Measurements from ENCODE around the gene MYT1. TPM values are rescaled to one million over a fixed set of nuclear protein-coding genes. Genes with fewer than 3 reads are reported as not detected.

Gene MYT1
- total RNA-seq, 2 donors from 2014 or later, result 0.16 TPM; not detected in 1

- Mint-ChIP-seq H3K9me3 (peaks cover 9 to 13% of the 10 kb centered on the region in 2 donors), H3K36me3 (peaks cover 12 to 14% of the 10 kb centered on the region in 2 donors), H3K27ac (no peak overlapping the region)
- DNase-seq (ENCODE audit: low spot score in 2 of 2) (peak in 1 of 2 donors; percentile 30), ATAC-seq (no peak)
Measured at GRCh38 chr20:64149141-64149540, 15.1 kb upstream of the MYT1 start.

- ATAC-seq, result no peak
- peaks cover 4 to 5% of the 10 kb centered on the region in 2 donors for H3K36me3 Mint-ChIP-seq
- no peak for DNase-seq (ENCODE audit: low spot score in 2 of 2)
- H3K27ac Mint-ChIP-seq, result no peak overlapping the region
- peaks cover 2 to 5% of the 10 kb centered on the region in 2 donors for H3K9me3 Mint-ChIP-seq
Measured at GRCh38 chr20:64149809-64150560, 14.3 kb upstream of the MYT1 start.

GRCh38 chr20:64150756-64151632, 13.3 kb upstream of the MYT1 start:
- peak in 1 of 2 donors; percentile 40 for DNase-seq (ENCODE audit: low spot score in 2 of 2)
- no peak for ATAC-seq
- Mint-ChIP-seq H3K36me3 (no peaks in the 10 kb centered on the region), H3K27ac (peak overlapping the region in 1 of 2 donors; percentile 24), H3K9me3 (no peaks in the 10 kb centered on the region)

DNA sequence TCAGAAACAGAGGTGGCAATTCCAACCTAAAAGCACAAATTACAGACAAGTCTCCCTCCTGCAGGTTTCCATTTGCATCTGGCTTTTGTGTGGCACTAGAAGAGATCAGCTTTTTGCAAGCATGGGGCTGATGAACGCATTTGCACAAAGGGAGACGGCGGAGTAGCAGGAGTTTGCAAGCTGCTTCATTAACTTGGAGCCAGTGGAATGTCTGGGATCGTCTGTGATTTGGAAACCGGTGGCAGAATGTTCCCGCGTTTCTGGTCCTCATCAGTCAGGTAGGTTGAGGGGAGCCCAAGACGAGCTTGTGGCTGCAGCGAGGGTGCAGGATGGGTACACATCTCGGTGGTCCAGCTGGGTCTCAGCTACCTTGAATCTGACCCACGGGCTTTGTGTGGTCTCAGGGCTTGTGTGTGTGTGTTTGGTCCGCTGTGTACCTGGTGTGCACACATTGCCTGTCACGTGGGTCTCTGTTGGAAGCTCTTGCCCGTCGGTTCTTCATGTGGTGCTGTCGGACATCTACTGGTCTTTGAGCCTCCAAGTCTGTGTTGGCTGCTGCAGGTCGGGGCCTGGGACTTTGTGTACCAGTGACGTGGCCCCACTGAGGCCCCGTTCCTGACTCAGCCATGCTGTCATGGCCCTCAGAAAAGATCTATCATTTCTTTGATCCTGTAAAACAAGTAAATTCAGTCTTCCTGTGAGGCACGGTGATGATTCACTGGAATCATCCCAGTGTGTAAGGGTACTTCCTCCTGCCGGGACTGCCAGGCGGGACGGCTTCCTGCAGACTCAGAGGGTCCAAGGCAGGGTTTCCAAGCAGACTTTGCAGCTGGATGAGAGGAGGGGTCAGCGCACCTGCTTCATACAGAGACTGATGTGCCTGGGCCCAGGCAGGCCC, 12.4 kb upstream of the MYT1 start:
- no peak overlapping the region for H3K27ac Mint-ChIP-seq
- H3K36me3 Mint-ChIP-seq, result no peaks in the 10 kb centered on the region
- no peak for DNase-seq (ENCODE audit: low spot score in 2 of 2)
- no peak for ATAC-seq
- no peaks in the 10 kb centered on the region for H3K9me3 Mint-ChIP-seq

GRCh38 chr20:64152906-64153305, 11.3 kb upstream of the MYT1 start:
- no peak for DNase-seq (ENCODE audit: low spot score in 2 of 2)
- no peak for ATAC-seq
- no peaks in the 10 kb centered on the region for H3K9me3 Mint-ChIP-seq
- no peaks in the 10 kb centered on the region for H3K36me3 Mint-ChIP-seq
- no peak overlapping the region for H3K27ac Mint-ChIP-seq

GRCh38 chr20:64153410-64153809, 10.8 kb upstream of the MYT1 start:
- H3K36me3 Mint-ChIP-seq, result no peaks in the 10 kb centered on the region
- ATAC-seq (no peak), DNase-seq (ENCODE audit: low spot score in 2 of 2) (no peak)
- H3K9me3 Mint-ChIP-seq, result no peaks in the 10 kb centered on the region
- H3K27ac Mint-ChIP-seq, result no peak overlapping the region

DNA sequence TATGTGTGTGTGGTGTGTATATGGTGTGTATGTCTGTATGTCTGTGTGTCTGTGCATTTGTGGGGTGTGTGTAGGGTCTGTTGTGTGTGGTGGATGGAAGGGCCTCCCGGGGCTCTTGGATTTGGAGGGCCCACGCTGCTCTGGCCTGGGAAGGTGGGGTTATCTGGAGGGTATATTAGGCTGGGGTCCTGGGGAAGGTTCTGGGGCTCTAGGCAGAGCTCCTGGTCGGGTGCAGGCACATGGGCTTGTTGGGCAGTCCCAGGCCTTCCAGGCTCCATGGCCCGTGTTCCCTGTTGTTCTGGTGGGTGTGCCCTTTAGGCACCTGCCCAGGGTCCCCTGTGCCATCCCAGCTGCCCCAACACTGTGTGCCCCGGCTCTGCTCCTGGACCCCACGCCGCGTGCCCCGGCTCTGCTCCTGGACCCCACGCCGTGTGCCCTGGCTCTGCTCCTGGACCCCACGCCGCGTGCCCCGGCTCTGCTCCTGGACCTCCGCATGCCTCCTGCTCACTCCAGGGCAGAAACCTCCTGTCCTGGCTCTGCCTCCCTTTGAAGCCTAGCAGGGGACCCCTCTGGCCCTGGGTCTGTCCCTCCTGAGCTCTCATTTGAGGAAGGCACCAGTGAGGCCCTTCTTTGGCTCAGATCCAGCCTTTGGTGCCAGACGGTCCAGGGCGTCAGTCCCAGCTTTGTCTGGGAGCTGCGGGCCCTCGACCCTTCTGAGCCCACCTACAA, 10.2 kb upstream of the MYT1 start:
- ATAC-seq (no peak), DNase-seq (ENCODE audit: low spot score in 2 of 2) (no peak)
- Mint-ChIP-seq H3K27ac (no peak overlapping the region), H3K9me3 (no peaks in the 10 kb centered on the region), H3K36me3 (no peaks in the 10 kb centered on the region)

GRCh38 chr20:64154590-64155257, 9.5 kb upstream of the MYT1 start:
- H3K27ac Mint-ChIP-seq, result no peak overlapping the region
- DNase-seq (ENCODE audit: low spot score in 2 of 2), result no peak
- H3K36me3 Mint-ChIP-seq, result no peaks in the 10 kb centered on the region
- H3K9me3 Mint-ChIP-seq, result no peaks in the 10 kb centered on the region
- ATAC-seq, result no peak

GRCh38 chr20:64155258-64156135, 8.8 kb upstream of the MYT1 start:
- Mint-ChIP-seq H3K27ac (peak overlapping the region; percentile 60 to 74), H3K36me3 (no peaks in the 10 kb centered on the region), H3K9me3 (no peaks in the 10 kb centered on the region)
- ATAC-seq (no peak), DNase-seq (ENCODE audit: low spot score in 2 of 2) (no peak)

DNA sequence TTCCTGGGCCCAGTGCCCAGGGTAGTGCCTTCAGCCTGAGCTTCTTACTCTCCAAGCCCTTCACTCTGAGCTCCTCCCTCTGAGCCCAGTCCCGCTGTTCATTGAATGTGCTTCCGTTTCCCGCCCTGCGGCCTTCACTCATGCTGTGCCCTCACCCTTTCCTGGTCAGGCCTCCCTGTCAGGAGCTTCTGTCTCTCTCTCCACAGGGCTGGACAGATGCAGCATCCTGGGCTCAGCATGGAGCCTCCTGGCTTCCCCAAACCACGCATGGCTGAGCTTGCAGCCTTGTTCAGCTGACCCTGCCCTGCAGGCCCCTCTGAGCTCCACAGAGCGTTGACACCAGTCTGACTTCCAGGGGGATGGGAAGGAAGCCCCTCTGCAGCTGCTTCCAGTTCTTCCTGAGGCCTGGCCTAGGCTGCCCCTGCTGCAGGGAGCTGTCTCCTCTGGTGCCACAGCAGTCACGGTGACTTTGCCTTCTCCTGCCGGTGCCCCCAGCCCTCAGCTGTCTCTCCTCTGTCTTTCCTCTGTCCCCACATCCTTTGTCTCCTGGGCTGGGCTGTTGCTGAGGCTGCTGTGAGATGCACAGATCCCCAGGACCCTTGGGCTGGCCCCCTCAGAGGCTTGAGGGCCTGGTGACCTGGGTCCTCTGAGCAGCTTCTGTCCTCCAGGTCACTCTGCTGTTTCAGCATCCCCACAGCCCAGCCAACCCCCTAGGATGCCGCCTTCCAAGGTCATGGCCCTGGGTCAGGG, 7.9 kb upstream of the MYT1 start:
- peak overlapping the region in 1 of 2 donors; percentile 74 for H3K27ac Mint-ChIP-seq
- ATAC-seq (no peak), DNase-seq (ENCODE audit: low spot score in 2 of 2) (no peak)

DNA sequence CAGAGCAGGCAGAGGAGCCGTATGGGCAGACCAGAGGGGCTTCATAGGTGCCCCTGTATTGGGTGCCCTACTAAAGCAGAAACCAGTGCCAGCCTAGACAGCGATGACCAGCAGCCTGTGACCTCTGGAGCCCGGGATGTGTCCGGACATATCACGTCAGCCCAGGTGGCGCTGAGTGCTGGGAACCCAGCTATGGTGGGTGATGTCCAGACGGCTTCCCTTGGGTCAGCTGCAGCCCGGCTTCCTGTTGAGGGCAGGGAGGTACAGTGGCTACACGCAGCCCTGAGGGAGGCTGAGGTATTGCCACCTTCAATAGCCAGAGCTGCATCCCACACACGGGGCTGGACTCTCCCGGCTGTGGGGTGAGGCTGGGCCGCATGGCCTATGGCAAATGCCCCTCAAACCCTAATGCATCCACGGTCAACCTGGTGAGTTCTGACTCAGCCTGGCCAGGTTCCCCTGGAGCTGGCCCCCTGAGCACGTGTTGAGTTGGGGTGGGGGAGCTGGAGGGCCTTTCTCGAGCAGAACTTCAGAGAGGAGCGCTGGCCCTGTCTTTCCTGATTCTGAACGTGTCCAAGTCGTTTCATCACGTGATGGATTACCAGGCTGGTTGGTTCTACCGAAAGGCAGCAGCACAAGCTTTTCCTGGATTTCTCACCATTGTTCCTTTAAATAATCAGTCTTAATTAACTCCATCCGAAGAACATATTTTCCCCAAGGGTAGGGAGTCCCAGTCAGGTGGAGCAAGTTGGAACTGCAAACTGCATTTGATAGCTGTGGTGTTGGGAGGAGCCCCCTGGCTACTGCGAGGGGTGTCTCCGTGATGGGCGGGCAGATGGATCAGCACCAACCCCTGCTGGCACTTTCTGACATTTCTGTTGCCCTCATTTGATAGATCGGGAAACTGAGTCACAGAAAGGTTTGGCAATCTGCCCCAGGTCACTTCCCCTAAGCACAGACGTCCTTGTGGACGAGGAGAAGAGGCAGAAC, 7.1 kb upstream of the MYT1 start:
- ATAC-seq (no peak), DNase-seq (ENCODE audit: low spot score in 2 of 2) (no peak)
- Mint-ChIP-seq H3K36me3 (peaks cover 6% of the 10 kb centered on the region in 2 donors), H3K9me3 (no peaks in the 10 kb centered on the region), H3K27ac (peak overlapping the region in 1 of 2 donors; percentile 74)

More for the DNA sequence above, 7.9 kb upstream of the MYT1 start:
- peaks cover under 1% of the 10 kb centered on the region in 2 donors for H3K36me3 Mint-ChIP-seq
- H3K9me3 Mint-ChIP-seq, result no peaks in the 10 kb centered on the region

GRCh38 chr20:64157878-64158277, 6.4 kb upstream of the MYT1 start:
- Mint-ChIP-seq H3K36me3 (peaks cover 6% of the 10 kb centered on the region in 2 donors), H3K9me3 (no peaks in the 10 kb centered on the region), H3K27ac (no peak overlapping the region)
- DNase-seq (ENCODE audit: low spot score in 2 of 2) (no peak), ATAC-seq (no peak)
